Muscle layer of duodenum (tissue), 2 donors: ENCODE data around the gene C2orf68.
"Not testable (repeated sequence)": the region's sequence is repeated elsewhere in the genome, so short reads cannot be mapped to it uniquely, and the experiment has no call there.

Experiments
- H3K27ac ChIP-seq: one replicate; pipeline ENCODE4 v1.7.0; 2013; ENCODE audit warnings: mild to moderate bottlenecking, low read length
- H3K27me3 ChIP-seq: one replicate; pipeline ENCODE4 v1.7.0; 2013; ENCODE audit warnings: low read depth, mild to moderate bottlenecking, control low read depth, low read length
- H3K36me3 ChIP-seq, 2 donors: one replicate each; pipeline ENCODE4 v1.7.0; 2013; ENCODE audit warnings: low read length in 2 of 2, control low read depth in 1 of 2, mild to moderate bottlenecking in 1 of 2; ENCODE audit not compliant: insufficient read depth in 2 of 2, control insufficient read depth in 1 of 2
- H3K4me1 ChIP-seq, 2 donors: one replicate each; pipeline ENCODE4 v1.7.0; 2013; ENCODE audit warnings: low read length in 2 of 2, mild to moderate bottlenecking in 2 of 2, control low read depth in 1 of 2, moderate library complexity in 1 of 2; ENCODE audit not compliant: insufficient read depth in 2 of 2, control insufficient read depth in 1 of 2
- H3K4me3 ChIP-seq, 2 donors: one replicate each; pipeline ENCODE4 v1.7.0; 2013; ENCODE audit warnings: low read length in 2 of 2, low read depth in 1 of 2, mild to moderate bottlenecking in 1 of 2
- H3K9me3 ChIP-seq, 2 donors: one replicate each; pipeline ENCODE4 v1.7.0; 2013; ENCODE audit warnings: low read length in 2 of 2, control low read depth in 1 of 2, mild to moderate bottlenecking in 1 of 2; ENCODE audit not compliant: control insufficient read depth in 1 of 2
- donor health status: healthy.

C2orf68 gene

DNA sequence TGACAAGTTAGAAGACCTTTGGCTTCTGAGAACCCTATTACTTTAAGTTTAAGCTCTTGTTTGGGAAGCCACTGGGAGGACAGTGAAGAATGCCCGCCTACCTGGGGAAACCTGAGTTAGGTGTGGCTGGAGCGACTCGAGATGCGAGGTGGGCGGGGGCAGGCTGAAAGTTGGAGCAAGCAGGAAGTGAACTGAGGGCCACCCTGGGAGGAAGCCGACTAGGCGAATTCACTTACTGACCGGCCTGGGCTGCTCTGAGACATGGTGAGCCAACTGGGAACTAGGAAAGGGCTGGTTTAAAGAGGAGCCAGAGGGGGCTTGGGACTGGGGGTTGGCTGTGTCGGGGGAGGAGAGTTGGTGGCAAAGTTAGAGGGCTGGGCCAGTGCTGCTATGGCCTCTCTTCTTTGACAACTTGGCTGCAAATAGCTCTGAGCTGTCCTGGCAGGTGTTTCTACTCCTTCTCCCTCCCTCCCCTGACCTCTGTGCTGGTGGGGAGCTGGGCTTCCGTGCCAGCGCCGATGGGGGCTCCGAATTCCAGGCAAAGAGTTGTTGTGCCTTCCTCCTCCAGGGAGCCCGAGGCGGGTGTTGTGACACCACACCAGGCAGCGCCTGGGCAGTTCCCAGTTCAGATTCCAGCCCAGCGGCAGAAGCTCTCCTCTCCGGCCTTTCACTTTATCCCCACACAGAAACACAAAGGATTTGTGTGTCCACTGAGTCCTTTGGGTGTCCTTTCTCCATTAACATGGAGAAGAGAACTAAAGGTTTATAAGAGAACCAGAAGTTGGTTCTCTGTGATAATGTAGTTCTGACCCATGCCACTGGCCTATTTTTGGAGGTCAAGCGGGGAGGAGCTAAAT, 34.3 kb downstream of the C2orf68 start, which contains the start of gene VAMP8:
VAMP8 (plus strand) TSS at position 201 of the 857 bp plus-strand sequence; CDS start at position 262, 61 bp downstream.
- peak within 1 kb of the TSS; percentile 23 to 56 for H3K4me3 ChIP-seq
- peak within 1 kb of the TSS; percentile 93 for H3K27ac ChIP-seq
- peaks cover 0 to 11% of the 10 kb centered on the region in 2 donors for H3K4me1 ChIP-seq
- no peaks in the 10 kb centered on the region for H3K27me3 ChIP-seq
- no peaks in the 10 kb centered on the region for H3K36me3 ChIP-seq
- H3K9me3 ChIP-seq, result no peaks in the 10 kb centered on the region

DNA sequence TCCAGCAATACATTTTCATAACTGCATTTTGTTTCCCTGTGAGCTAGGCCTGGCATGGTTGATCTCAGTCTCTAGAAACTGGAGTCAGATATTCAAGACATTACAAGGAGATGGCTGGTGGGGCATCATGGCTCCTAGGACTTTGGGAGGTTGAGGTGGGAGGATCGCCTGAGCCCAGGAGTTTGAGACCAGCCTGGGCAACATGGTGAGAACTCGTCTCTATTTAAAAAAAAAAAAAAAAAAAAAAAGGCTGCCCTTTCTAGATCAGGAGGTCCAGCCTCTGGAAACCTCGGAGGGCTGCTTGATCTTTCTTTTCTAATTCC, 34.8 kb downstream of the C2orf68 start:
- peak overlapping the region; percentile 93 for H3K27ac ChIP-seq
- no peaks in the 10 kb centered on the region for H3K9me3 ChIP-seq
- no peaks in the 10 kb centered on the region for H3K36me3 ChIP-seq
- H3K4me1 ChIP-seq, result peaks cover 0 to 11% of the 10 kb centered on the region in 2 donors
- H3K27me3 ChIP-seq, result no peaks in the 10 kb centered on the region
- peak overlapping the region in 1 of 2 donors; percentile 56 for H3K4me3 ChIP-seq

DNA sequence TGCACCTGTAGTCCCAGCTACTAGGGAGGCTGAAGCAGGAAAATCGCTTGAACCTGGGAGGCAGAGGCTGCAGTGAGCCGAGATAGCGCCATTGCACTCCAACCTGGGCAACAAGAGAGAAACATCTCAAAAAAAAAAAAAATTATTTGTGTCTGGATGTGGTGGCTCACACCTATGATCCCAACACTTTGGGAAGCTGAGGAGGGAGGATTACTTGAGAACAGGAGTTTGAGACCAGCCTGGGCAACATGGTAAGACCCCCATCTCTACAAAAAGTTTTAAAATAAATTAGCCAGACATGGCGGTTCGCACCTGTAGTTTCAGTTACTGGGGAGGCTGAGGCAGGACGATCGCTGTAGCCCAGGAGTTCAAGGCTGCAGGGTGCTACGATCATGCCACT, 36.1 kb downstream of the C2orf68 start:
- Histone ChIP-seq H3K4me1 (peaks cover 0 to 11% of the 10 kb centered on the region in 2 donors), H3K4me3 (no peak overlapping the region), H3K27ac (no peak overlapping the region), H3K36me3 (no peaks in the 10 kb centered on the region), H3K9me3 (no peaks in the 10 kb centered on the region), H3K27me3 (no peaks in the 10 kb centered on the region)

GRCh38 chr2:85566265-85566664, 45.6 kb downstream of the C2orf68 start:
- no peak overlapping the region for H3K27ac ChIP-seq
- no peaks in the 10 kb centered on the region for H3K4me1 ChIP-seq
- no peak overlapping the region for H3K4me3 ChIP-seq
- H3K27me3 ChIP-seq, result no peaks in the 10 kb centered on the region
- H3K9me3 ChIP-seq, result no peaks in the 10 kb centered on the region
- H3K36me3 ChIP-seq, result no peaks in the 10 kb centered on the region

GRCh38 chr2:85564144-85564563, 47.7 kb downstream of the C2orf68 start:
- Histone ChIP-seq H3K36me3 (no peaks in the 10 kb centered on the region), H3K4me3 (no peak overlapping the region), H3K9me3 (no peaks in the 10 kb centered on the region), H3K4me1 (peaks cover 3 to 14% of the 10 kb centered on the region in 2 donors), H3K27me3 (no peaks in the 10 kb centered on the region), H3K27ac (no peak overlapping the region)

DNA sequence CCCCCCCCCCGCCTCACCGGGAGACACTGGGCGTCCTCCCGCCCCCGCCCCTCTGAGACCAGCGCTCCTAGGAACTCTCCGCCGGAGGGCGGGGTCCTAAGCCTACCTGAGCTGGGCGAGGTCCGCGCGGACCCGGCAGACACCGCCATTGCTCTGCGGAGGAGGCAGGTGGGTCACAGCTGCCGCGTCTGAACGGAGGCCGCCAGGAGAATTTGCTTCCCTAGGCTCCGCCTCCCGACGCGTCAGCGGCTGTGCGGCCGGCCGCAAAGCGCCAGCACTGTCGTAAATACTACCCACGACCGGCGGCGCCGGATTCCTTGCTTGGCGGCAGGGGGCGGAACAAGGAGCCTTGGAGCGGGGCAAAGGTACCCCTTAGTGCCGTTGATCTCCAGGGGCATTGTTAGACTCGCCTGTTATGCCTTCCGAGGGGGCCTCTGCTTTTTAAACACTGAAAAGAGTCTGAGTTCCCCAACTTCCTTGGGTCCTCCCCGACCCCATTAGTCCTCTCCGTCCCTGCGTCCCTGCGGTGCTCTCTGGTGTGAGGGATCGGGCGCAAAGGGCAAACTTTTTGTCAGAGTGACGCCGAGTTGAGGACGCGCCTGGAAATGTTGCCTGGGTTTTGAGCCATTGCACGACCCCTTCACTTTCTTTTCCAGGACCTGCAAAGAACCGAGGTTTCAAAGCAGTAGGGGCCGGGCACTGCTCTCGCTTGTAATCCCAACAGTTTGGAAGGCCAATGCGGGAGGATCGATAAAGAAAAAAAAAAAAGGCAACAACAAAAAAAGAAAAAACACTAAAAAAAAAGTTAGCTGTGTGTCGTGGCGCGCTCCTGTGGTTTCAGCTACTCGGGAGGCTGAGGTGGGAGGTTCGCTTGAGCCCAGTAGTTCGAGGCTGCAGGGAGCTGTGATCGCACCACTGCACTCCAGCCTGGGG, 50.3 kb downstream of the C2orf68 start, which contains the start of gene GGCX:
GGCX (minus strand) TSS at position 214 of the 933 bp plus-strand sequence; CDS start at position 149, 65 bp downstream.
- H3K27me3 ChIP-seq, result no peaks in the 10 kb centered on the region
- H3K4me3 ChIP-seq, result peak within 1 kb of the TSS; percentile 87 to 95
- H3K36me3 ChIP-seq, result peaks cover 4 to 11% of the 10 kb centered on the region in 2 donors
- H3K9me3 ChIP-seq, result no peaks in the 10 kb centered on the region
- H3K27ac ChIP-seq, result peak within 1 kb of the TSS; percentile 86
- peaks cover 3 to 14% of the 10 kb centered on the region in 2 donors for H3K4me1 ChIP-seq

GRCh38 chr2:85560812-85561279, 51.0 kb downstream of the C2orf68 start:
- Histone ChIP-seq H3K27me3 (no peaks in the 10 kb centered on the region), H3K4me3 (peak overlapping the region; percentile 87 to 95), H3K27ac (no peak overlapping the region), H3K4me1 (peaks cover 3 to 14% of the 10 kb centered on the region in 2 donors), H3K9me3 (no peaks in the 10 kb centered on the region), H3K36me3 (peaks cover 8 to 18% of the 10 kb centered on the region in 2 donors)

DNA sequence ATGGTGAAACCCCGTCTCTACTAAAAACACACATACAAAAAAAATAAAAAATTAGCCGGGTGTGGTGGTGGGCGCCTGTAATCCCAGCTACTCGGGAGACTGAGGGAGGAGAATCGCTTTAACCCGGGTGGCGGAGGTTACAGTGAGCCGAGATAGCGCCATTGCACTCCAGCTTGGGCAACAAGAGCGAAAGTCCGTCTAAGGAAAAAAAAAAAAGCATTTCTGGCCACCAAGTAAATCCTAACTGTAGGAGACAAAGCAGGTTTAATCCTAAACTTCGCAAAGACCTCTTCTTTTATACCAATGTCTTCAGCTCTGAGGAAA, 51.5 kb downstream of the C2orf68 start:
- not testable (repeated sequence) for H3K27me3 ChIP-seq, H3K9me3 ChIP-seq, H3K27ac ChIP-seq
- Histone ChIP-seq H3K4me3 (peak overlapping the region; percentile 87 to 95), H3K36me3 (peaks cover 11 to 20% of the 10 kb centered on the region in 2 donors), H3K4me1 (peaks cover 3 to 14% of the 10 kb centered on the region in 2 donors)

GRCh38 chr2:85558160-85558559, 53.7 kb downstream of the C2orf68 start:
- no peaks in the 10 kb centered on the region for H3K27me3 ChIP-seq
- no peak overlapping the region for H3K4me3 ChIP-seq
- no peaks in the 10 kb centered on the region for H3K9me3 ChIP-seq
- H3K36me3 ChIP-seq, result peaks cover 30 to 32% of the 10 kb centered on the region in 2 donors
- H3K4me1 ChIP-seq, result peaks cover 3 to 14% of the 10 kb centered on the region in 2 donors
- H3K27ac ChIP-seq, result no peak overlapping the region

DNA sequence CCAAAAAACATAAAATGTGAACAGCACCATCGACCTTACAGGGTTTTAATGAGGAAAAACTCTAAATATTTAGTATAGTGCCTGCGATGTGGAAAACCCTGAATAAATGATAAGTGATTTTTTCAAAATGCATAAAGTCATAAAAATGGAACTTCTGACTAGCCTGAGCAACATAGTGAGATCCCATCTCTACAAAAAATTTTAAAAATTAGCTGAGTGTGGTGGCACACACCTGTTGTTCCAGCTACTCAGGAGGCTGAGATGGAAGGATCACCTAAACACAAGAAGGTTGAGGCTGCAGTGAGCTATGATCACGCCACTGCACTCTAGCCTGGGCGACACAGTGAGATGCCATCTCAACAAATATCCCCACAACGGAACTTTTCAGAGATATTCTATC, 54.7 kb downstream of the C2orf68 start:
- Histone ChIP-seq H3K27ac (no peak overlapping the region), H3K36me3 (peaks cover 40 to 42% of the 10 kb centered on the region in 2 donors), H3K4me1 (peaks cover 3 to 16% of the 10 kb centered on the region in 2 donors), H3K9me3 (no peaks in the 10 kb centered on the region), H3K27me3 (no peaks in the 10 kb centered on the region), H3K4me3 (no peak overlapping the region)
